HepG2 (cell line): ENCODE results near the gene KLHDC8B. TPM values are rescaled to one million over a fixed set of nuclear protein-coding genes. Genes with fewer than 3 reads are reported as not detected.

Experiments
- ARNT ChIP-seq: fragments of 450-650 bp; IDR thresholded peaks from 2 replicates; pipeline ENCODE4 v1.6.1; 2017
- CBX1 ChIP-seq: IDR thresholded peaks from one replicate; pipeline ENCODE4 v1.6.1; 2016; ENCODE audit warnings: antibody characterized with exemption, low read depth
- FOSL2 ChIP-seq: sonication (generic); formaldehyde crosslinking; IDR thresholded peaks from 2 replicates; pipeline ENCODE4 v1.4.0; 2020; ENCODE audit warnings: missing genetic modification reagents
- HIVEP1 ChIP-seq: sonication (generic); formaldehyde crosslinking; IDR thresholded peaks from 2 replicates; pipeline ENCODE4 v1.4.0; 2020; ENCODE audit warnings: mild to moderate bottlenecking, missing genetic modification reagents
- HMG20A ChIP-seq: IDR thresholded peaks from 2 replicates; pipeline ENCODE4 v1.6.1; 2016; ENCODE audit warnings: borderline replicate concordance
- IKZF1 ChIP-seq: fragments of 450-650 bp; IDR thresholded peaks from 2 replicates; pipeline ENCODE4 v1.7.1; 2016
- KLF6 ChIP-seq: IDR thresholded peaks from 2 replicates; pipeline ENCODE4 v1.8.0; 2016; ENCODE audit warnings: missing biosample characterization, missing genetic modification reagents
- MEIS2 ChIP-seq: sonication (generic); formaldehyde crosslinking; IDR thresholded peaks from 2 replicates; pipeline ENCODE4 v1.9.0; 2021; ENCODE audit warnings: mild to moderate bottlenecking, missing genetic modification reagents
- MXD4 ChIP-seq: IDR thresholded peaks from 2 replicates; pipeline ENCODE4 v1.6.1; 2016; ENCODE audit warnings: mild to moderate bottlenecking, missing biosample characterization, missing genetic modification reagents
- NBN ChIP-seq: fragments of 450-650 bp; conservative IDR thresholded peaks from 2 replicates; pipeline ENCODE4 v1.6.1; 2017
- NR3C1 ChIP-seq: sonication (generic); formaldehyde crosslinking; IDR thresholded peaks from 2 replicates; pipeline ENCODE4 v1.4.0; 2020; ENCODE audit warnings: missing genetic modification reagents
- SALL2 ChIP-seq: sonication (generic); formaldehyde crosslinking; IDR thresholded peaks from 2 replicates; pipeline ENCODE4 v1.8.1; 2023; ENCODE audit warnings: mild to moderate bottlenecking, missing genetic modification reagents, inconsistent platforms
- SMAD9 ChIP-seq: sonication (generic); formaldehyde crosslinking; IDR thresholded peaks from 2 replicates; pipeline ENCODE4 v1.5.1; 2020; ENCODE audit warnings: mild to moderate bottlenecking, missing genetic modification reagents
- ZBTB8A ChIP-seq: sonication (generic); formaldehyde crosslinking; IDR thresholded peaks from 2 replicates; pipeline ENCODE4 v1.4.0; 2020; ENCODE audit warnings: mild to moderate bottlenecking, low read depth, missing genetic modification reagents, borderline replicate concordance
- ZNF605 ChIP-seq: sonication (generic); formaldehyde crosslinking; IDR thresholded peaks from 2 replicates; pipeline ENCODE4 v1.8.0; 2022; ENCODE audit warnings: mild to moderate bottlenecking, missing genetic modification reagents
- ZNF7 ChIP-seq: IDR thresholded peaks from 2 replicates; pipeline ENCODE4 v1.6.1; 2016; ENCODE audit warnings: missing biosample characterization, missing genetic modification reagents
- polyA plus RNA-seq, 8 experiments: library from polyadenylated mRNA; depleted of rRNA in 3 of 8; stranded (reverse) in 7 of 8; unstranded in 1 of 8; fragments of >200 nt; fragmentation: Illumina TruSeq in 4 of 8; extraction: Trizol in 4 of 8; gene quantifications; 2 replicates each; pipeline versions ENCODE4 v1.2.1 to v1.2.3, GENCODE V29; 2011 to 2016; ENCODE audit warnings: low read depth in 4 of 8, missing spikeins in 1 of 8, mixed read lengths in 1 of 8; ENCODE audit not compliant: insufficient read depth in 1 of 8
- total RNA-seq, 5 experiments: library from RNA; depleted of rRNA; stranded (reverse); fragments of >200 nt; fragmentation: Illumina TruSeq; extraction: Trizol; gene quantifications; 2 replicates each; pipeline ENCODE4 v1.2.3, GENCODE V29; 2016; ENCODE audit warnings: low read depth in 1 of 5
- TF ChIP-seq, protein P1 (sequence below): sonication (generic); formaldehyde crosslinking; conservative IDR thresholded peaks from 2 replicates; pipeline ENCODE4 v1.4.0; 2020; ENCODE audit warnings: missing genetic modification reagents
- TF ChIP-seq, protein P2 (sequence below): sonication (generic); formaldehyde crosslinking; IDR thresholded peaks from 2 replicates; pipeline ENCODE4 v1.5.0; 2020; ENCODE audit warnings: missing genetic modification reagents
- TF ChIP-seq, protein P3 (sequence below): sonication (generic); formaldehyde crosslinking; IDR thresholded peaks from 2 replicates; pipeline ENCODE4 v1.5.1; 2020; ENCODE audit warnings: missing genetic modification reagents, mild to moderate bottlenecking, borderline replicate concordance
- TF ChIP-seq, protein P4 (sequence below): sonication (generic); formaldehyde crosslinking; IDR thresholded peaks from 2 replicates; pipeline ENCODE4 v1.4.0; 2020; ENCODE audit warnings: missing genetic modification reagents
- TF ChIP-seq, protein P5 (sequence below), 2 experiments: IDR thresholded peaks; 2 replicates each; pipeline ENCODE4 v1.6.1; 2011 to 2012; ENCODE audit warnings: low read length in 2 of 2, borderline replicate concordance in 1 of 2, low read depth in 1 of 2, mild to moderate bottlenecking in 1 of 2, moderate library complexity in 1 of 2

The KLHDC8B gene
- total and polyA plus RNA-seq, 2 of the 13 experiments (the other 11 are each of a cell fraction or from before 2014, with no cell fraction given) = 17.2 to 17.8 TPM

DNA sequence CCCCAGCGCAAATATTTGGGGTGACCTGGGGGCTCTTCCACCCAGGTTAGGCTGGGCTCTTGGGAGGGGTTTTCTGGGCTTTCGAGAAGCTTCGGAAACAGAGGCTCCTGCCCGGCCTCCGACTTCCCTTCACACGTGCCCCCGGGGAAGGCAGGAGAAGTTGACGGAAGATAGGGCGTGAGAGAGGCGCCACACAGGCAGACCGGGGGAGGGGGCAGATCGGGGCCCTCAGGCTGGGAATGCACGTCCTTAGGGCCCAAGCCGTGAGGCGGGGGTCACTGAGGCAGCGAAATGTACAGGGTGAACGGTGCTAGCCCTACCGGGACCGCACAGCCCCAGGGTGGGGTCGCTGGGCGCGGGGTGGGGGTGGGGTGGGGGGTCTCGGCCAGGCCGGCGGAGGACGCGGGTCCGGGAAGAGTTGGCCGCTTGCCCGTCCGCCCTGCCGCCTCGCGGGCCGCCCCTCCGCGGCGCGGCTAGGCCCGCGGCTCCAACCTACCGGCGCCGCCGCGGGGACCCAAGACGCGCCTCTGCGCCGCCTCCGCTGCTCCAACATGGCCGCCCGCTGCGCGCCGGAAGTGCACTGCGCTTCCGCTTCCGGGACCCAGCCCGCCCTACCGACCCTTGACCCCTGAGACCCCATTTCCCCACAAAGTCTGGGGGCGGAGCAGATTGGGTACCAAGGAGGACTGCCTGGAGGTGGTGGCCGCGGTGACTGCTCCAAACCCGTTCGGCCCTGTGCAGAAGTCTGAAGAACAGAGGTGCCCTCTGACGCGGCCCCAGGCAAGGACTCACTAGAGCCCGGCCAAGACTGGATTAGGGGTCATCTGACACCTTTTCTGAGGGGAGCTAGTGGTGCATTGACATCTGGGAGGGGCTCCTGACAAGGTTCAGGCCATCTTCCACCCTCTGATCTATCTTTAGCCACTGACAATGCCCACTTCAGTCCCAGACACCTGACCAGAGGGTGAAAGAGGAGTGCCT lies 5.3 kb upstream of the KLHDC8B start, which contains the start of gene CCDC71 (continued):
- no peak; the same call in 1 of the 2 replicates for TF ChIP-seq ZNF605 (CRISPR knock-in tag)
- no peak for TF ChIP-seq HMG20A
- TF ChIP-seq HIVEP1 (CRISPR knock-in tag) = no peak
- TF ChIP-seq, protein P1, sequence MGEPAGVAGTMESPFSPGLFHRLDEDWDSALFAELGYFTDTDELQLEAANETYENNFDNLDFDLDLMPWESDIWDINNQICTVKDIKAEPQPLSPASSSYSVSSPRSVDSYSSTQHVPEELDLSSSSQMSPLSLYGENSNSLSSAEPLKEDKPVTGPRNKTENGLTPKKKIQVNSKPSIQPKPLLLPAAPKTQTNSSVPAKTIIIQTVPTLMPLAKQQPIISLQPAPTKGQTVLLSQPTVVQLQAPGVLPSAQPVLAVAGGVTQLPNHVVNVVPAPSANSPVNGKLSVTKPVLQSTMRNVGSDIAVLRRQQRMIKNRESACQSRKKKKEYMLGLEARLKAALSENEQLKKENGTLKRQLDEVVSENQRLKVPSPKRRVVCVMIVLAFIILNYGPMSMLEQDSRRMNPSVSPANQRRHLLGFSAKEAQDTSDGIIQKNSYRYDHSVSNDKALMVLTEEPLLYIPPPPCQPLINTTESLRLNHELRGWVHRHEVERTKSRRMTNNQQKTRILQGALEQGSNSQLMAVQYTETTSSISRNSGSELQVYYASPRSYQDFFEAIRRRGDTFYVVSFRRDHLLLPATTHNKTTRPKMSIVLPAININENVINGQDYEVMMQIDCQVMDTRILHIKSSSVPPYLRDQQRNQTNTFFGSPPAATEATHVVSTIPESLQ = no peak
- TF ChIP-seq SMAD9 (CRISPR knock-in tag) = no peak
- no peak for TF ChIP-seq MEIS2 (CRISPR knock-in tag)
- TF ChIP-seq, protein P2, sequence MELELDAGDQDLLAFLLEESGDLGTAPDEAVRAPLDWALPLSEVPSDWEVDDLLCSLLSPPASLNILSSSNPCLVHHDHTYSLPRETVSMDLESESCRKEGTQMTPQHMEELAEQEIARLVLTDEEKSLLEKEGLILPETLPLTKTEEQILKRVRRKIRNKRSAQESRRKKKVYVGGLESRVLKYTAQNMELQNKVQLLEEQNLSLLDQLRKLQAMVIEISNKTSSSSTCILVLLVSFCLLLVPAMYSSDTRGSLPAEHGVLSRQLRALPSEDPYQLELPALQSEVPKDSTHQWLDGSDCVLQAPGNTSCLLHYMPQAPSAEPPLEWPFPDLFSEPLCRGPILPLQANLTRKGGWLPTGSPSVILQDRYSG (CRISPR knock-in tag) = no peak
- TF ChIP-seq, protein P3, sequence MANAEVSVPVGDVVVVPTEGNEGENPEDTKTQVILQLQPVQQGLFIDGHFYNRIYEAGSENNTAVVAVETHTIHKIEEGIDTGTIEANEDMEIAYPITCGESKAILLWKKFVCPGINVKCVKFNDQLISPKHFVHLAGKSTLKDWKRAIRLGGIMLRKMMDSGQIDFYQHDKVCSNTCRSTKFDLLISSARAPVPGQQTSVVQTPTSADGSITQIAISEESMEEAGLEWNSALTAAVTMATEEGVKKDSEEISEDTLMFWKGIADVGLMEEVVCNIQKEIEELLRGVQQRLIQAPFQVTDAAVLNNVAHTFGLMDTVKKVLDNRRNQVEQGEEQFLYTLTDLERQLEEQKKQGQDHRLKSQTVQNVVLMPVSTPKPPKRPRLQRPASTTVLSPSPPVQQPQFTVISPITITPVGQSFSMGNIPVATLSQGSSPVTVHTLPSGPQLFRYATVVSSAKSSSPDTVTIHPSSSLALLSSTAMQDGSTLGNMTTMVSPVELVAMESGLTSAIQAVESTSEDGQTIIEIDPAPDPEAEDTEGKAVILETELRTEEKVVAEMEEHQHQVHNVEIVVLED (CRISPR knock-in tag) = 0 out of 2 replicates have a peak, but pooled peaks have one; percentile 45
- TF ChIP-seq ARNT = no peak
- no peak for TF ChIP-seq KLF6 (CRISPR knock-in tag)
- no peak for TF ChIP-seq CBX1
- TF ChIP-seq, protein P4, sequence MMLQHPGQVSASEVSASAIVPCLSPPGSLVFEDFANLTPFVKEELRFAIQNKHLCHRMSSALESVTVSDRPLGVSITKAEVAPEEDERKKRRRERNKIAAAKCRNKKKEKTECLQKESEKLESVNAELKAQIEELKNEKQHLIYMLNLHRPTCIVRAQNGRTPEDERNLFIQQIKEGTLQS (CRISPR knock-in tag) = no peak
- TF ChIP-seq MXD4 = 0 out of 2 replicates have a peak, but pooled peaks have one; percentile 21
- no peak for TF ChIP-seq NBN
- TF ChIP-seq SALL2 (CRISPR knock-in tag) = no peak; the same call in 1 of the 2 replicates
- TF ChIP-seq IKZF1 = no peak
- TF ChIP-seq FOSL2 = no peak
- no peak for TF ChIP-seq ZBTB8A
- no peak for TF ChIP-seq NR3C1 (CRISPR knock-in tag)
- TF ChIP-seq, protein P5, sequence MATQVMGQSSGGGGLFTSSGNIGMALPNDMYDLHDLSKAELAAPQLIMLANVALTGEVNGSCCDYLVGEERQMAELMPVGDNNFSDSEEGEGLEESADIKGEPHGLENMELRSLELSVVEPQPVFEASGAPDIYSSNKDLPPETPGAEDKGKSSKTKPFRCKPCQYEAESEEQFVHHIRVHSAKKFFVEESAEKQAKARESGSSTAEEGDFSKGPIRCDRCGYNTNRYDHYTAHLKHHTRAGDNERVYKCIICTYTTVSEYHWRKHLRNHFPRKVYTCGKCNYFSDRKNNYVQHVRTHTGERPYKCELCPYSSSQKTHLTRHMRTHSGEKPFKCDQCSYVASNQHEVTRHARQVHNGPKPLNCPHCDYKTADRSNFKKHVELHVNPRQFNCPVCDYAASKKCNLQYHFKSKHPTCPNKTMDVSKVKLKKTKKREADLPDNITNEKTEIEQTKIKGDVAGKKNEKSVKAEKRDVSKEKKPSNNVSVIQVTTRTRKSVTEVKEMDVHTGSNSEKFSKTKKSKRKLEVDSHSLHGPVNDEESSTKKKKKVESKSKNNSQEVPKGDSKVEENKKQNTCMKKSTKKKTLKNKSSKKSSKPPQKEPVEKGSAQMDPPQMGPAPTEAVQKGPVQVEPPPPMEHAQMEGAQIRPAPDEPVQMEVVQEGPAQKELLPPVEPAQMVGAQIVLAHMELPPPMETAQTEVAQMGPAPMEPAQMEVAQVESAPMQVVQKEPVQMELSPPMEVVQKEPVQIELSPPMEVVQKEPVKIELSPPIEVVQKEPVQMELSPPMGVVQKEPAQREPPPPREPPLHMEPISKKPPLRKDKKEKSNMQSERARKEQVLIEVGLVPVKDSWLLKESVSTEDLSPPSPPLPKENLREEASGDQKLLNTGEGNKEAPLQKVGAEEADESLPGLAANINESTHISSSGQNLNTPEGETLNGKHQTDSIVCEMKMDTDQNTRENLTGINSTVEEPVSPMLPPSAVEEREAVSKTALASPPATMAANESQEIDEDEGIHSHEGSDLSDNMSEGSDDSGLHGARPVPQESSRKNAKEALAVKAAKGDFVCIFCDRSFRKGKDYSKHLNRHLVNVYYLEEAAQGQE (IDR thresholded peaks at IDR 0.05; ENCODE audit: borderline replicate concordance in 1 of 2, low read depth in 1 of 2, low read length in 2 of 2) = peak in 1 of 2 experiments; percentile 42; a peak in 1 of 4 replicates
- TF ChIP-seq ZNF7 (CRISPR knock-in tag) = no peak
